ENCODE data around the gene PARVA. TPM values are rescaled to one million over a fixed set of nuclear protein-coding genes. Genes with fewer than 3 reads are reported as not detected.

Gene PARVA
- total RNA-seq, 1 experiment from 2014 or later: 22.2 TPM

DNA sequence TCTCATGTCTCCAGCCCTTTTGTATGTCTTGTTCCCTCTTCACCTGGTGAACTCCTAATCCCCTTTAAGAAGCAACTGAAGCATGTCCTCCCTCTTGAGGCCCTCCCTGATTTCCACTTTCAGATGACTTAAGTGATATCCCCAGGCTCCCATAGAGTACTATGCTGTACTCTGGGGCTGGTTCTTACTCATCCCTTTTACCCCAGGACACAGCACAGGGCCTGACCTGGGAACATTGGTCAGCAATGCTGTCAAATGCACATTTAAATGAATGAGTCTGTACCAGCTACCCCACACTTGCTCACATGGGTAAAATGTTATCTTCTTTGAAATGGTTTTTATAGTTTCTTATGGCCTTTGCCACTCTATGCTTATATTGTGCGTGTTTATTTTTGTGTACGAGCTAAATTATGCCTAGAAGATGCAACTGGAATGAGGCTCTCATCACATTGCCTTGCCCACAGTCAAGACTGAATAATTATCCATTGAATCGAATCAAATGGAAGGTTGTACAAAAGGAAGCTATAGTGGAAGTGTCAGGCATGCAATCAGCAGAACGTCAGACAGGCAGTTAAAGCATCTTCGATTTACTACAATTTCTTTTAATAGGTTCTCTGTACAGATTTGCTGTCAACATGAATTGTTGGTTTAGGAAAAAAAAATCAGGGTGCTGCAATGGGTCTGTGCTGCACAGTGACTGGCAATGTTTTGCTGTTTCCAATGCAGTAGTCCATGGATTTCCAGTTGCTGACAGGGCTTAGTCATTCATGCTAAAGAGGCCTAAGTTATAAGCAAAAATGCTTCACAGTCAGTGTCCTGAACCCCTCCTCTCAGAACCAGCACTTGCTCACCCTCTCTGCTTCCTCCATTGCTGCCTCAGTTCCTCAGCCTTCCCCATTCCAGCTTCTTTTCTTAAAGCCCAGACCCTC, 79.5 kb downstream of the PARVA start:
- DNase-seq (ENCODE audit: low read depth): no peak

DNA sequence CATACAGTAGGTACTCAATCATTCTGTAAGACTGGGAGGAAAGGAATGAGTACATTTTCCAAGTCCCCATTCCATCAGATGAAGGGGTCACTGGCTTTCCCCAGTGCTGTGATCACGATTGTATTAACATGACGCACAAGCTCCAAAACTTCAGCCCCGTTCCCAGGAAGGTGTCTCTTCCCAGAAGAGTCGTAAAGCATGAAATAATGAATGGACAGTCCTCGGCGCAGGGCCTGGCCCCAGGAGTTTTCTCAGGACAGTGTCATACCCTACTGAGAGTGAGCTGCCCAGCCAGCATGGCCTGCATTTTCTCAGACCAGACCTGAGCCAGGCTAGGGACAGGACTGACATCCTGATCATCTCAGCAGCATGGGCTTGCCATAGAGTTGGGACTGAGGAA, 80.7 kb downstream of the PARVA start:
- DNase-seq (ENCODE audit: low read depth): no peak

DNA sequence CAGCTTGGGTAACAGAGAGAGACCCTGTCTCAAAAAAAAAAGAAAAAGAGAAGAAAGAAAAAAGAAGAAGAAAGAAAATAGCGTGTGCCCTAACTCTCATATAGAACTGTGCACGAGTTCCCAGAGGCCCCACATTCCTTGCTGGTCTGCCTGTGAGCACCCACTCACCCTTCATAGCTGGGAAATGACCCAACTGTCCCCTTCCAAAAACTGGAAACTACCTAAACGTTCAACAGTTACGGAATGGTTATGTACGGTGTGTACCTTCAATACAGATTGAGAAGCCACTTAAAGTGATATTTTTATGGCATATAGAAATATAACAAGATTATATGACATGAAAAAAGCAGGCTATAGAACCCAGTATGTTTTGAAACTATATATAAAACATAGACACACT, 82.0 kb downstream of the PARVA start:
- DNase-seq (ENCODE audit: low read depth): no peak

DNA sequence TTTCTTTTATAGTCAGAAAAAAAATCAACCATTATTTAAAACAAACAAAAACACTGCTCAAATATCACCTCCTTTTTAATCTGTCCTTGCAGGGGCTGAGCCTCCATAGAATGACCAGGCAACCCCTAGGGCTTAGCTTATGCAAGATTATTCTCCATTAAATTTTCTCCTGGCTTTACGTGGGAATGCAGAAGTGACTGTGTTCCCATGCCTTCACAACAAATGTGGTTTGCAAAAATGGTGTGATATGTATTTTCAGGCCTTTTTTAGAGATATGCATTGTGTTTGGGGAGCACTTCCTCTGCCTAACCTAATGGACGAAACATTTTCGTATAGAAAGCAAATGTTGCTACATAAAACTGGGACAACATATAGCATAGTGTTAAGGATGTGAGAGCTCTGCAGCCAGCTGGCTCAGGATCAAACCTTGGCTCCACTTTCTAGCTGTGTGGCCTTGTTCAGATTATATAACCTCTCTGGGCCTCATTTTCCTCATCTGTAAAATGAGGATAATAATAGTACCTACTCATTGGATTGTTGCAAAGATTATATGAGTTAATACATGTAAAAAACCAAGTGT, 82.6 kb downstream of the PARVA start:
- no peak for DNase-seq (ENCODE audit: low read depth)

DNA sequence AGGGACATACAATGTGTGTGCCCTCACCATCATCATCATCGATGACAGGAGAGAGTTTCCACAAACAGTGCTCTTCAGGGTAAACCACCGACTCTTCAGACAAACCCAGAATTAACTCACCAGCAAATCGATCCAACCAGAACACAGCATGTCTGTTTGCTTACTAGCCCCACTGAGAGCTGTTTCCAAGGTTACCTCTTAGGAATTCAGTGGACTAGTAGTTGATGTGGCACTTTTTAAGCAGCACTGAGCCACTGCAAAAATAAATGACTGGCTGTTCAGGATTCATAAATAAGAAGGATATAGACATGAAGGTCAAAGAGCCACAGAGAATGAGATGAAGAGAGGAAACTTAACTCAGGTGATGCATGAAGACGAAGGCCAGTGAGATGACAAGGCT, 83.1 kb downstream of the PARVA start:
- DNase-seq (ENCODE audit: low read depth): no peak

DNA sequence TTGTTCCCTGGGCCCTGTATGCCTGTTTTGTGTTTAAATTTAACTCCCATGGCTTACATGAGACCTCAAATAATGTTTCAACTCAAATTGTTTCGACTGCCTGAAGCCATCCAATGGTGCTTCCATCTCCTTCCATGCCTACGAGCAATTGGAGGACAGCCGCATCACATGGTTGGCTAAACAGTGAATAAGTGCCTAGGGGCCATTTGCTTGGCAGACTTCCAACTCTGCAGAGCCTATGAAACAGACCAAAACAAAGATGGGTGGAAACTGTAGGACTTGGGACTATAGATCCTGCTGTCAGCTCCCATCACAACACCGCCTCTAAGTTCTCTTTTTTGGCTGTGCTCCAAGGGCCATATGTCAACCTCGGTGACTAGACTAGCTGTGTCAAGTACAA, 84.1 kb downstream of the PARVA start:
- no peak for DNase-seq (ENCODE audit: low read depth)

DNA sequence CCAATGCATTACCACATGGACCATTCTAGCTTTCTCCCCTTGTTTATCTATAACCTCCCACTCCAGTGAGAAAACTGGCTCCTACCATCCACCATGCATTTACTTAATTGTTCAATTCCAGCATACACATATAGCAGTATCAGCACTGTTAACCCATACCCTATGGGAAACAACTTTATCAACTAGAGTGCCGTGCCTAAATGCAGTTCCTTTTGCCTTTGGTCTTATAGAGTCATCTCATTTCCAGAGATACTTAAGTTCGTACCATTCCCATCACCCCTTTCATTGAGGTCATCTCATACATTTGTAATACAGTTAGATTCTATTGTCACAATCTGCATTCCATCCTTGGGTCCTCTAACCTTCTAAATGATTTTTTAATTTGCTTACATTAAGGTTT, 86.9 kb downstream of the PARVA start:
- no peak for DNase-seq (ENCODE audit: low read depth)

DNA sequence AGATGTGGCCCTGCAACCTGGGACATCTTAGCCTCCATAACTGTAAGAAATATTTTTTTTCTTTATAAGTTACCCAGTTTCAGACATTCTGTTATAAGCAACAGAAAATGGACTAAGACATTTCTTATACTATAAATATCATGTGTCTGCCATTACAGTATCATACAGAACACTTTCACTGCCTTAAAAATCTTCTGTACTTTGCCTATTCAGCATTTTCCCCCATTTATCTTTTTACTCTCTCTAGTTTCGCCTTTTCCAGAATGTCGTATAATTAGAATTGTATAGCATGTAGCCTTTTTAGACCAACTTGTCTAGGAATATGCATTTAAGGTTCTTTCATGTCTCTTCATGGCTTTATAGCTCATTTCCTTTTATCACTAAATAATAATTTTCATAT, 88.0 kb downstream of the PARVA start:
- no peak for DNase-seq (ENCODE audit: low read depth)

DNA sequence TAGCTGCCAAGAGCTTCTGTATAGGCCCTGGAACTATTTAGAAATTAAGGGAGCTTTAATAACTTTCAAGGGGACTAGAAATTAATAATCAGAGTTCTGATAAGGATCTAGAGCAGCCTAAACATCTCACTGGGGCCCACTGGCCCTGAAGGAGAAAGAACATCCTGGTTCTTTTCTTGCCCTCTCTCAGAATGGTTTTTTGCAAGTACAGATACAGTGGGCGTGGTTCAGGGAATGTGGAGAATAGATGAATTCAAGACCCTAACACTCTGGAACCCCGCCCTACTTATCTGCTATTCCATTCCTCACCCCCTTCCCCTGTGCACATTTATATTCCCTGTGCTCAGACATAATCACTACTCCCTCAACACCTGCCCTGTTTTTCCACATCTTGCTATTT, 90.2 kb downstream of the PARVA start:
- DNase-seq (ENCODE audit: low read depth): no peak

DNA sequence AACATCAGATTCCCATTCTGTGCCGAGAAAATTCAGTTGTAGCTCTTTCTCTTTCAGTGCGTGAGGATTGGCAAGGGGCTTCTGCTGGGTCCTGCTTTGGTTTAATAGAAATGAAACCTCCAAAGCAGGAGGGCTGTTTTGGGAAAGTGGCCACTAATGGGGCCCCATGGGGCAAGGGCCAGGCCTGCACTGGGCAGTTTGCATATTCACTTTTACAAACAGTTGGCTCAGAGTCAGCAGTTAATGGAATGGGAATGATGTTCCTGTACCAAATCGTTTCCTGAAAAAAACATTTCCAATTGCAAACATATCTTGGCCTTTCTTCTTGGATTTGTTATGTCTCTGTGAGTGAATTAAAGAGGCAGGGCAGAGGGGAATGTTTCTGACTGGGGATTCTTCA, 92.1 kb downstream of the PARVA start:
- no peak for DNase-seq (ENCODE audit: low read depth)

DNA sequence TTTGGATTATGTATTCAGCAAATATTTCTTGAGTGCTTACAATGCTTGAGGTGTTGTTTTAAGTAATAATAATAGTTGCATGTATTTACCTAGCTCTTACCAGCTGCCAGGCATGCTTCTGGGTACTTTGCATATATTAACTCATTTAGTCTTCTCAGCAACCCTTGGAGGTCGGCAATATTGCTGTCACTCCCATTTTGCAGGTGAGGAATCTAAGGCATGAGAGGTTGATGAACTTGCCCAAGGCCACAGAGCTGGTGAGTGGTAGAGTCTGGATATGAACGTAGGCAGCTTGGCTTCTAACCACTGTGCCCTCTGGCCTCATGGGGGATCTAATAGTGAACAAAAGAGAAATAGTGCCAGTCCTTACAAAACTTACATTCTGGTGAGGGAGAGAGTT, 92.9 kb downstream of the PARVA start:
- DNase-seq (ENCODE audit: low read depth): no peak

DNA sequence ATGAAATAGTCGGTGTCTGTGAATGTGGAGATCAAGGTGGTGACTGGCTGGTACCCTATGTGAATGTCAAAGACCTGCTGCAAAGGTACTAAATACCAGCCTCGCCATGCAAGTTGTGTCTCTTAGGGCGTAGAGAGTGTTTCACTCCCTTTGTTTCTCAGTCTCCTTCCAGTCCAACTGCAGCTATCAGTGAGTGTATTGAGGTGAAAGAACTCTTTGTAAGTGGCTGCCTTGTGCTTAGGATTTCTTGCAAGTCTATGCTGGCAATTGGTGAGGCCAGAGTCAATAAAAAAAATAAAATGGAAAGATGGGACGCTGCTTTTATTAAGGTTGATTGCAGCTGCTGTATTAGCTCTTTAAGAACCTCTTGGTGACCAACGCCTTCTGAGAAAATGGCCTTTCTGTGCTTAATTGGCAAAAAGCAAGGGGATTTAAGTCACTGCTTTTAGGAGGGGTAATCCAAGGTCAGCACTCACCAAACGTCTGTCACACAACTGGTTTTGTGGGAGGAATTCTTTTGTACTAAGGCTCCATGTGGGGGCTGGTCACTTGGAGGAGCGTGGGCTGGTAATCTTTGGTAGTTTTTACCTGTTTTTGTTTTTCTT, 95.1 kb downstream of the PARVA start:
- no peak for DNase-seq (ENCODE audit: low read depth)

DNA sequence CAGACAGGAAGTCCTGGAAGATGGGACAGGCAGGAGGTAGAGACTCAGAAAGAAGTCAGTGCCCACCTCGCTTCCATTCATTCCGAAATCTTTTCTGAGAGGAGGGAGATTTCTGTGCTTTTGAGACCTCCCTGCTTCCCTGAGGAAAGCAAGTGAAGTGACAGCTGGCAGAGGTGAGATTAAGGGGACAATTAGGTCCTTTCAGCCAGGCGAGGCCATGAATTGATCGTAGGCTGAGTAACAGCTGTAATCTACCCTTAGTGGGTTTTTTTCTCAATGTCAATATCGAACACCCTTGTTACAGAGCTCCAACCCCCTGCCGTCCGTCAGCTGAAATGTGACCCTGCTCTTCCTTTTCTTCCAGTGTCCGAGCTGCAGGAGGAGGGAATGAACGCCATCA, 96.0 kb downstream of the PARVA start:
- no peak for DNase-seq (ENCODE audit: low read depth)

DNA sequence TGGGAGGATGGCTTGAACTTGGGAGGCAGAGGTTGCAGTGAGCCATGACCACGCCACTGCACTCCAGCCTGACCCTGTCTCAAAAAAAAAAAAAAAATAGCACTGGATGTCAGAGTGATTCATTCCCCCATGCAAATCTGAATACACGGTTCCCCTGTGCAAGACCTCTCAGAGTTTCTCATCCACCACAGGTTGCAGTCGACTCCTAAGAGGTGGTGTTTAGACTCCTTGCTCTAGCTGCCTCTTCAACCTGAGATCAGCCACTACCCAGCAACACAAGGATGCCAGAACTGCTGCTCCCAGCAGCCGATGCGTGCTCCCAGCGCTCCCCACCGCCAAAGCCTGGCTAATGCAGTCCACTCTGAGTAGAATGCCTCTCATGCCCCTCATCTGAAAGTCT, 97.5 kb downstream of the PARVA start:
- DNase-seq (ENCODE audit: low read depth): peak; percentile 17

DNA sequence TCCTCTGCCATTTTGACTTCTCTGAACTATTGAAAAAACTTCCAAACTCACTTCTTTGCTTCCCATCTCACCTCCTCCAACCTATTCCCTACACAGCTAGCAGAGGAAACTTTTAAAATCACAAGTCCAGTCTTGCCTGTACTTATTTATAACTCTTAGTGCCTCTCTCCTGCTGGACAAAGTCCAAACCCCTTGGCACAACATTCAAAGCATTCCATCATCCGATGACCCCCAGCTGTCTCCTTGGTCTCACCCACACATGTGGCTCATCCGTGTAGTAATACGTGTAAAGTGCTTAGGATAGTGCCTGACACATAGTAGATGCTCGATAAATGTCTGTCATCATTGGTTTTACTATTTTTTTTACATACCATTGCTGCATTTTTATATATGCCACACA, 101.4 kb downstream of the PARVA start:
- no peak for DNase-seq (ENCODE audit: low read depth)

DNA sequence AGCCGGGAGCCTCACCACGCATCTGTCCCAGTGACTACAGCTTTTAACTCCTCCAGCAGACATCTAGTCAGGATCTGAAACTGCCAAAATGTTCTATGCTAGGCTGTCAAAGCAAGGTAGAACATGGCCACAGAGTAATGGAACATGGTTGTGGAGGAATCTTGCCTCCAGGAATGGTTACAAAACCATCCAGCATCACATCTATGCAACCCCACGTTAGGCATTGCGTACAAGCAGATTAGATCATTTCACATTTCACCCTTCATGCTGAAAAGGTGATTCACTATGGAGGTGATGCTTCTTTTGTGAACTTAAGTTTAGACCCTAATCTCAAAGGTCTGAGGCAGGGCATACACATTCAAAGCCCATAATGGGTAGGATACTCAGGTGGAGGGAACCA, 103.0 kb downstream of the PARVA start:
- no peak for DNase-seq (ENCODE audit: low read depth)

DNA sequence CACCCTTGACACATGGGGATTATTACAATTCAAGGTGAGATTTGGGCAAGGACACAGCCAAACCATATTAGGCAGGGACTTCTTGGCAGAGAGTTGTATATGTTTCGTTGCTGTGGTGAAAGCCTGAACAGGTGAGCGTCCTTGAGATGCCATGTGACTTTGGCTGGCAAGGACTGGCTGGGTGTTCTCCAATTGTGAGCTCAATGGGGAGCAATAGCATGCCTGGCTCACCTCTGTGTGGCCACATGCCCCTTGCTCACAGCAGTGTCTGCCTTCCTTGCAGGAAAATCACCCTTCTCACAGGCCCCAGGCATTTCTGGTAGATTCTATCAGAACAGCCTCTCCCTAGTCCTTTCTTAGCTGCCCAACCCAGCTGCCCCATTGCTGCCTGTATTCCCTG, 105.5 kb downstream of the PARVA start:
- DNase-seq (ENCODE audit: low read depth): no peak

DNA sequence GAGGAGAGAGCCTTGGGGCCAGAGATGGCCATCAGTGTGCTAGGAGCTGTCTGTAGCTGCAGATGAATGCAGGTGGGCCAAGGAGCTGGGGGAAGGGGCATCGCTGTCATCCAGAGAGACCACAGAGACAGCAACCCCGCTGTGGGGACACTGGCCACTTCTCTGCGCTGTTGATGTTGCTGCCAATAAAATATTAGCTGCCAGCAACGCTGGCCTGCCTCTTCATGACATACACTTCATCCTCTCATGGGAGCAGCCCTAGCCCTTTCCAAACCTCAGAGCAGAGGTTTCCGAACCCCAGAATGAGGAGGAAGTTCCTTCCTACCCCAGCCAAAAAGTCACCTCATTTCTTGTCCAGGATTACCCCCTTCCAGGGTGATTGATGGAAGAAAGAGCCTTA, 106.2 kb downstream of the PARVA start:
- no peak for DNase-seq (ENCODE audit: low read depth)

DNA sequence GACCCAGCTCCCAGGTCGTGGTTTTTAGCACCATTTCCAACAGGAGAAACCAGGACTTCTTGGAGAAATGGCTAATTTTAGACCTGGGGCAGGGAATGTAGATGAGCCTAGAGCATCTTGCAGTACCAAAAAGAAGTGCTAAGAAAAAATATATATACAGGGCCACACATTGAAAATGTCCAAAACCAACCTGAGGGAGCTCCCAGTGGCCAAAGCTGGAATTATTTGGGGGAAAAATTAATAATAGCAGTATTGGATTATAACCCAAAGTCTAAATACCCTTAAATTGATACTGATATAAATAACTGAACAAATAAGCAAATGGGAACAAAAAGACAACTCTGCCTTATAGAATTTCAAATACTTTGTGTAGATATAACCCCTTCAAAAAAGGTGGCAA, 108.0 kb downstream of the PARVA start:
- no peak for DNase-seq (ENCODE audit: low read depth)

DNA sequence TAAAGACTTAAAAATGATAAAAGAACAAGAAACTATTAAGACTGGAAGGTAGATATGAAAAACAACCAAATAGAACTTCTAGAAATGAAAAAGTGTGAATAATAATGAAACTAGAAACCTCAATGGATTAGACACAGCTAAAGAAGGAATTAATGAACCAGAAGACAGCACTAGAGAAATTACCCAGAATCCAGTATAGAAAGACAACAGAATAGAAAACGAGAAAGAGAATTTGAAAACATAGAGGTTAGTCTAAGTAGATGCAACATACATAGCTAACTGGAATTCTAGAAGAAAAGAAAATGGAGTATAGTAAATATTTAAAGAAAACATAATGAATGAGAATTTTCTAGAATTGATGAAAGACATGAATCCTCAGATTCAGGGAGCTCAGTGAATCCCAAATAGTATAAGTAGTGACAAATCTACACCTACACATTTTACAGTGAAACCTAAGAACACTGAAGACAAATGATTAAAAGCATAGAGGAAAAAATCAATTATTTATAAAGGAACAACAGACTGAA, 111.9 kb downstream of the PARVA start:
- DNase-seq (ENCODE audit: low read depth): no peak

DNA sequence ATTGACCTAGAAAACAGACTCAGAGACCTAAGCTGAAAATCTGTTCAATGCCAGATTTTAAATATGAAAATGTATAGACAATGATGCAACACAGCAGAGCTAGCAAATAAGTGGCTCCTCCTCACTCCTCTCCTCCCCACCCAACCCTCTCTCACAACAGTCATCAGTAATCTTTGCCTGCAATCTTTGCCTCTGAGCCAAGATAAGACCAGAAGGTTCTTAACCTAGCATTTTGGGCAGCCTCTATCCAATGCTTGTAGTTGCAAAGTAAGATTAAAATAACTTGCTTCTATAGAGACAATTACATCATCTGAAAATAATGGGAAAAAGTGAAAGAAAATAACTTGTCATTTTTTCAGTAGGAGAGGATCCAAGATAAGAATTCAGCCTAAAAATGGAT, 117.3 kb downstream of the PARVA start:
- no peak for DNase-seq (ENCODE audit: low read depth)

DNA sequence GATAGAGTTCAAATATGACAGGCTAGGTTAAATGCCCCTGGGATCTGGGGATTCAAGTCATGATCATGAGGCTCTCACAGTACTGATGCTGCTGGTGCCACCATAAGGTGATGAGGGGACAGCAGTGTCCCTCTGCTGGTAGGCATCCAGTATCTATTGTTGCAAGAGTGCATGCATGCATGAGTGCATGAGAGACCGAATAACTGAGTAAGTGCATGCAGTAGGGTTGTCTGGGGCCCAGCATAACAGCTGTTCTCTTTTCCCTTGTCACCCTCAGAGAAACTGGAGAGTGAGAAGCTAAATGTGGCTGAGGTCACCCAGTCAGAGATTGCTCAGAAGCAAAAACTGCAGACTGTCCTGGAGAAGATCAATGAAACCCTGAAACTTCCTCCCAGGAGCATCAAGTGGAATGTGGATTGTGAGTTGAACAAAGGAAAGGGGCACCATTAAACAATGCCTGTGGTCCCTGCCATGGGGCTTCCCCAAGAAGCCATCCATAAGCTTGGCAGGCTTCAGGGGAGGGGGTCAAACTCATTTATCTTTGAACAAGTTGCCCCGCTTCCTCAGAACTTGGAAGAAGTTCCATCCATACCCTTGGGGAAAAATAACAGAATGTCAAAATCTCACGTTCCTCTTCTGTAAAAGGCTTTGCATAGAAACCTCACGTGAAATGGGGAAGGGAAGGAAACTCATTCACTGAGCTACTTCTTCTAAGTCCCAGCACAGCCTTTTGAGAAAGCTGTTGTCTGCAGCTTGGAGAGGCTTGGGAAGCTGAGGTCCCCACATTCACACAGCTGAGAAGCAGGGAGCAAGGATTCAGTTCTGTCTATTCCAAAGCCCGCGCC, 119.0 kb downstream of the PARVA start:
- no peak for DNase-seq (ENCODE audit: low read depth)
